CD4-positive, alpha-beta T cell treated with Interferon gamma for 1 hour (primary cell): Measurements from ENCODE around the gene NT5C1A.

Experiments
- DNase-seq: peaks from one replicate; pipeline ENCODE4 v3.0.0-alpha.2; 2020

NT5C1A gene

GRCh38 chr1:39633422-39633821 is 38.5 kb downstream of the NT5C1A start:
- DNase-seq: no peak

- DNase-seq: no peak
These were observed 39.1 kb downstream of the NT5C1A start for GRCh38 chr1:39632682-39633417.

DNA sequence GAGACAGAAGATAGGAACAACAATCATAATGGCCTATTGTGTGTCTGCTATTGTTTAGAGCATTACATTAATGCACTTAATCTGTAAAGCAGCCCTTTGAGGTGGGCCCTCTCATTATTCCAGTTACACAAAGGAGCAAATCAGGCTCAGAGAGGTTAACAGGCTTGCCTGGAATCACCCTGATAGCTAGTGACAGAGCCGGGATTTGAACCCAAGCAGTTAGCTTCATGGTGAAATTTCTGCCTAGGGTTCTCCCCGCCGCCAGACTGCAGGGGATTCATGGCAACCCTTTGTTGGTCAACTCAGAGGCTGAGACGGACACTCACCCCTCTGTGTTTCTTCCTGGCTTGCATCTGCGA is 39.6 kb downstream of the NT5C1A start:
- no peak for DNase-seq

DNA sequence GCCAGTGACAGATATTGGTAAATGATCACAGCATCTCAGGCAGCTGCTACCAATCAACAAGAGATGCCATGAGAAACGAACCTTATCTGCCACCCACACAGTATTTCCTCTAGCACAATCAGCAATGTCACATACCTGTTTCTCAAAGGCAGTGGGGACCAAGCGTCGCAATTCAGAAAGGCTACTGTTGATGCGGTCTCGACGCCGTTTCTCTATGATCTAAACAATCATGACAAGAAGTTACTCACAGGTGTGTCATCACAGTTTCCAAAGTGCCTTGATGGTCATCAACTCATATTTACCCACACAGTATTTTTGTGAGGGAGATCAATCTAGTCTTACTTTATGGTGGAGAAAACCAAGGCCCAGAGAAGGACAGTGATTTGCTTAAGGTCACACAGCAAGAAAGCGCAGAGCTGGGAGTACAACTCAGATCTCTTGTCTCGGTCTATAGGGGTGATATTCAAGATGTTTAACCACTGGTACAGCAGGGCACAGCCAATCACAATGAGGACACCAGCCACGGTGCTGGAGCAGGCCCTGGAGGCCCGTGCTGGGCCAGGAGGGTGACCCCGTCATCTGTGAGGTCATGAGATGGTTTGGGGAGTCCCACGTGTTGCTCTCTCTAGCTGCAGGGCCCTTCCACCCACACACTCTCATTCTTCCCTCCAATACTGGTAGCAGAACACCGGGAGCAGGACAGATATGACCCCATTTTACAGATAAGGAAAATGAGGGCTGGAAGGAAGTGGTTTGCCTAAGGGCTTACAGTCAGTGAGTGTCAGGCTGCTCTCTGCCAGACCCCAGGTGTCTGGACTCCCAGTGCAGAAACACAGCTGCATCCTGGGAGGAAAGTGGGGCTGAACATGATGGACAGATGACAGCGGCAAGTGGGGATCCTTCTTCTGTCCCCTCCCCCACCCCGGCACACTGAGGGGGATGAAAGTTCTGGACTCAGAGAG is 40.3 kb downstream of the NT5C1A start:
- no peak for DNase-seq

- no peak for DNase-seq
These were observed 43.0 kb downstream of the NT5C1A start for GRCh38 chr1:39628807-39629350.

- no peak for DNase-seq
These were observed 45.3 kb downstream of the NT5C1A start for GRCh38 chr1:39626646-39627045.

GRCh38 chr1:39625462-39626273 is 46.2 kb downstream of the NT5C1A start:
- no peak for DNase-seq

- DNase-seq: no peak
These were observed 46.9 kb downstream of the NT5C1A start for GRCh38 chr1:39625009-39625408.

GRCh38 chr1:39623053-39623452 is 48.9 kb downstream of the NT5C1A start:
- no peak for DNase-seq

- no peak for DNase-seq
These were observed 49.5 kb downstream of the NT5C1A start for GRCh38 chr1:39622427-39622826.

DNA sequence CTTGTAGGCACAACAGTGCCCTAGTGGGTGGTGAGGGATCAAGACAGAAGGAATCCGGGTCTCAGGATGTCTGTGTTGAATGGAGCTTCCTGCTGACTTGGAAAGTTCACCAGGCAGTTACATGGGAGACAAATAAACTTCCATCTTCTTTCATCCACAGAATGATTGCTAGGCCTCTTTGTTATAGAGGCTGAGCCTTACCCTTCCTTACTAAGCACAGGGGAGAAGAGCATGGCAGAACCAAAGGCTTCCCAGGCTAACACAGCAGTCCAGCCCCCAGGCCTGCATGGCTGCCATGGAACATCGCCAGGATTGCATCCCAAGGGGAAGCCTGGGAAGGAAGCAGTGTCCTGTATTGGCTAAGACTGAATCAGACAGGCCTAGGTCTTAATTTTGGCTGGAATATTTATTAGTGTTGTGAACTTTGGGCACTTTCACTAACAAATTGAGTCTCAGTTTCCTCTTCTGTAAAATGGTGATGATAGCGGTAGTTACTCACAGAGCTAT is 51.2 kb downstream of the NT5C1A start:
- no peak for DNase-seq

DNA sequence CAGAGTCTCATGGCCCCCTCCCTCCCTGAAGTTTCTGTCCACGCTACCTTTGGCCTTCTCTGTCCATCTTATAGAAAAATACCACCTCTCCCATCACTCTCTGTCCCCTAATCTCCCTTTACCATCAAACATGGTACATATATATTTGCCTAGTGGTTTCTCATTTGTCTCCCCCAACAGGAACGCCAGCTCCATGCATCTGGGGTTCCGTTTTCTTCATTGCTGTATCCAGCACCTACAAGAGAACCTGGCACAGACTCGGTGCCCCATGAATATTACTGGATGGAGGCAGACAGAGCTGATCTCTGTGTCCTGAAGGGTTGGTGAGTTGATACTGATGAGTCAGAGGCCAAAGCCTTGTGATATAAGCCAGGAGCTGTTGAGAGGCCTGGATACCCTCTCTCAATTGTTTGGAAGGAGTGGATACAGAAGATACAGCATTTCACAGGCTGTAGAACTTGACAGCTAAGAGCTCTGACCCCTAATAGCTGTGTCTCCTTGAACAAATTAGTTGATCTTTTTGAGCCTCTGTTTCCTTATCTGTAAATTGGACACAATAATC is 54.3 kb downstream of the NT5C1A start:
- no peak for DNase-seq

DNA sequence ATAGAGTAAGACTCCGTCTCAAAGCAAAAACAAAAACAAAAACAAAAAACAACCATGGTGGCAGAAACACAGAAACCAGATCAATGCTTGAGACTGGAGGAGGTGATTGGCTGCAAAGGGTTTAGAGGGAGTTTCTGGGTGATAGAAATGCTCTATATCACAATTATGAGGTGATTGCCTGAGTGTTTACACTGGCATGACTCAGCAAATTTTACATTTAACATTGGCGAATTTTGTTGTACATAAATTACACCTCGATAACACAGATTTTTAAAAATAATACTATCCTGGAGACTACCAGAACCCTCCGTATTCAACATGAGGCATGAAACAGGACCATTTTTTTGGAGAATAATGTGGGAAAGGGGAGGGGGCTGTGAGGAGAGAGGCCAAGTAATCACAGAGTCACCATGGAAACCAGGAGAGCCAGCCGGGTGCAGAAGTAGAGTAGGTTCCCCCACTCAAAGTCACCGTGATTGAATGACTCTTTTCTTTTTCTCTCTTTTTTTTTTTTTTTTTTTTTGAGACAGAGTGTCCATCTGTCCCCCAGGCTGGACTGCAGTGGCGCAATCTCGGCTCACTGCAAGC is 56.7 kb downstream of the NT5C1A start:
- no peak for DNase-seq

DNA sequence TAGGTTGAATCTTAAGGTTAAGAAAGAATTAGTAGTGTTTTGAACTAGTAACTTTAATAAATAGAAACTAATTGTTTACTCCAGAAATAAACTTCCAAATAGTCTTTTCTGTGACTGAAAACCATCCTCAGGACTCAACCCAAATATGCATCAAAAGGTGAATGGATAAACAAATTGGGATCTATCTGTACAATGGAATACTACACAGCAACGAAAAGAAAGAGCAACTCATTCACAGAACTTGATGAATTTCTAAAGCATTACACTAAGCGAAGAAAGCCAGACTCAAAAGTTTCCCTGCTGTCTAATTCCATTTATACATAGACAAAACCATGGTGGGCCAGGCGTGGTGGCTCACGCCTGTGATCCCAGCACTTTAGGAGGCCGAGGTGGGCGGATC is 57.4 kb downstream of the NT5C1A start:
- DNase-seq: no peak

DNA sequence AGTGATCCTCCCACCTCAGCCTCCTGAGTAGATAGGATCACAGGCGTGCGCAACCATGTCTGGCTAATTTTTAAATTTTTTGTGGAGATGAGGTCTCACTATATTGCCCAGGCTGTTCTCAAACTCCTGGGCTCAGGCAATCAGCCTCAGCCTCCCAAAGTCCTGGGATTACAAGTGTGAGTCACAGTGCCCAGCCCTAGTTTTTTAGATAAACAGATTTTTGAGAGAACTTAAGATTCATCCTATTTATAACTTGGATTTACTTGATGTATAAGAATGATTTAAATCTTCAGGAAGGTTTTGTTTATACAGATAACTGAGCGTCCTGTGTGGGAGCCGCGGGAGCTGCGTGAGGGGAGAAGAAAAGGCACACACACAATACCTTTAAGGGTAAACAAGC is 58.7 kb downstream of the NT5C1A start:
- DNase-seq: no peak

DNA sequence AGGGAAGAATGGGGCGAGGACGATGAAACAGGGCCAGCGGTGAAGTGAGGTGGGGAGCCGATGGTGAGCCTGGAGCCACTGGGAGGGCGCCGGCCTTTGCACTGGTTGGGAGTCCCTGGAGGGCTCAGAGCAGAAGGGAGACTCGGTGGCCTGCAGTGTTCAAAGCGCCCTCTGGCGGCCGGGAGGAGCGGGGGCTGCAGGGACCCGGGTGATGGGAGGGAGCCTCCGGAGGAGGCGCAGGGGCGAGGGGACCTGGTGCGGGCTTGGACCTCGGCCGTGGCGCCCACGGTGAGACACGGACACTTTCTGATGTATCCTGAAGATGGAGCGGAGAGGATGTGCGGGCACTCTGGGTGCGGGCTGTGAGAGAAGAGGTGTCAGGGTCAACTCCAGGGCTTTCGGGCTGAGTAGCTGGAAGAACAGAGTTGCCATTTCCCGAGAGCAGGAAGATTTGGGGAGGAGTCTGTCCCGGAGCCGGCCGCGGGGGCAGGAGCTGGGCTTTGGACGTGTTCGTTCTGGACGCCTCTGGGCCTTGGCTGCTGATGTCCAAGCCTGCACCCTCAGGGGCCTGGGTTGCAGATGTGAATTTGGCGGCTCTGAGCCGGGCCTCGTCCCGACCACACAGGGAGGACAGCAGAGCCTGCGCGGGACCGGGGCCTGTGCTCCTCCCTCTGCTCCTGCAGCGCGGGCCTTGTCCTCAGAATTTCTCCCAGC is 62.1 kb downstream of the NT5C1A start:
- peak; percentile 70 for DNase-seq
